NCI-H510A treated with DMSO at 0.1 percent for 48 hours (cell line): ENCODE data around the gene MOAP1.
"Not testable (repeated sequence)": the region's sequence is repeated elsewhere in the genome, so short reads cannot be mapped to it uniquely, and the experiment has no call there.

ENCODE experiments used
- DNase-seq: peaks from one replicate; lab custom pipeline; 2025; lab: John Stamatoyannopoulos, UW

MOAP1 gene

DNA sequence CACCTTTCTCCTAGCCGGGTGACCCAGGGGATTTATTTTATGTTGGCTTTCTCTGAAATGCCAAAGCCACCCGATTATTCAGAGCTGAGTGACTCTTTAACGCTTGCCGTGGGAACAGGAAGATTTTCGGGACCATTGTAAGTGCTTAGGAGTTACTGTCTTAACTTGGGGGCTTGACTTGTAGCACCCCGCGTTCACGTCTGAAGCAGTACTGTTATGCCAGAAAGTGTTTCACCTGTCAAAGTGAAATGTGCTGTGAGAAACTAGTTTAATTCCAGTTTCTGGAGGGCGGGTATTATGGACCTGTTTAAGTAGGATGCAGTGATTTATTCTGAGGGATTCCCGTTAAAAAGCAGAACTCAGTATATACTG lies 638 bp upstream of the MOAP1 start:
- no peak for DNase-seq

DNA sequence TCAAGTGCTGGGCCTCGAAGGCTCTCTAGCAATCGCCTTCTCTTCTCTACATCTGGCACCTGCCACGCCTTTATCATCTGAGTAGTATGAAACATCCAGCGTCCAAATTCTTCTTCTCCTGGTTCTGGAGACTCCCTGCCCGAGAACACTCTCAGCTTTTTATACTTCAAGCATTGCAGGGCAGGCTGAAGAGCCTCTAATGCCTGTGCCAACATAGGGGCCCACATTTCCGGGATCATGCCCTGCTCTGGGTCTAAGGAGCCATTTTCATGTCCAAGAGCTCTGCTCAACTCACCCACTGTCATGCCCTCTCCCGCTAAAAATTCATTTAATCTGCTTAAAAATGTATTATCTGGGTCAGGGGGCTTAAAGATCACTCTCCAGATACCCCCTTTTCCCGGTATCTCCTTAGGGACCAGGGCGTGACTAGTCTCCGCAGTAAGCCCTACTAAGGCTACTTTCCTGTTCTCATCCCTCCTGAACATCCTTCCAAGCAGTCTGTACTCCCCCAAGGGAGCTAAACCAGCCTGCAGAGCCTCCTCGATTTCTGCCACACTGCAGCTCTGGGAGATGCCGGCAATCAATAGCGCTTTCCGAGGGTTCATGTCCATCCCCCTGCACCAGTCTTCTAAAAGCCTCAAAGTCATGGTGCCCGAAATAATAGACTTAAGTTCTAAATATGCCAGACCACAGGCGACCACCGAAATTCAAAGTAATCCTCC lies 940 bp downstream of the MOAP1 start:
- no peak for DNase-seq

DNA sequence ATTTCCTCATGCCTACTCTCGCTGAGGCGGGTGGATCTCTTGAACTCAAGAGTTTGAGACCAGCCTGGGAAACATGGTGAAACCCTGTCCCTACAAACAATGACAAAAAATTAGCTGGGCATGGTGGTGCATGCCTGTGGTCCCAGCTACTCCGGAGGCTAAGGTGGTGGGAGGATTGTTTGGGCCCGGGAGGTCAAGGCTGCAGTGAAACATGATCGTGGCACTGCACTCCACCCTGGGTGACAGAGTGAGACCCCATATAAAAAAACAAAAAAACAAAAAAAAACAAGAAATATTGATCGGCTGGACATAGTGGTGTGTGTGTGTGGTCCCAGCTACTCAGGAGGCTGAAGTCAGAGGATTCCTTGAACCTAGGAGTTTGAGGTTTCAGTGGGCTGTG lies 9.2 kb downstream of the MOAP1 start:
- DNase-seq: no peak

DNA sequence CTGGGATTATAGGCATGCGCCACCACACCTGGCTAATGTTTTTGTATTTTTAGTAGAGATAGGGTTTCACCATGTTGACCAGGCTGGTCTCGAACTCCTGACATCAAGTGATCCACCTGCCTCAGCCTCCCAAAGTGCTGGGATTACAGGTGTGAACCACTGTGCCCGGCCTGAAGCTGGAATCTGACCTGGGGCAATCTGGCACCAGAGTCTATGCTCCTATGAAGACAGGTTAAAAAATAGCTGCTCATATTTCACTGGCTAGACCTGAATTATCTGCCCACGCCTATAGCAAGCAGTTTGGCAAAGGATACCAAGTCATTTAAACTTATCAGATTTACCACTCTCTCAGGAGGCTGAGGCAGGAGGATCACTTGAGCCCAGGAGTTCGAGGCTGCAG lies 10.0 kb downstream of the MOAP1 start:
- DNase-seq: not testable (repeated sequence)

DNA sequence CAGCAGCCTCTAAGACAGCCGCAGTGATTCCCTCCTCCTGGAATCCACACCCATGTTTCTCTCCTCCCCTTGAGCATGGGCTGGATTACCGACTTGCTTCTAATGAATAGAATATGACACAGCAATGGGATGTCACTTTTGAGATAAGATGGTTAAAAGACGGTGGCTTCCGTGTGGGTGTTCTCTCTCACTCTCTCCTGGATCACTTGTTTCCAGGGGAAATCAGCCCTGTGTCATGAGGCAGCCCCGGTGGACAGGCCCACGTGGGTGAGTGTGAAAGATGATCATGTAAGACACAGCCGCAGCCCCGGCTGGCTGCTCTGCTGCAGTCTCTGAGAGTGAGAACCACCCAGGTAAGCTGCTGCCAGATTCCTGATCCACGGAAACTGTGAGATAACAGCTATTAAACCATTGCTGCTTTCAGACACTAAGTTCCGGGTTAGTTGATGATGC lies 10.7 kb downstream of the MOAP1 start:
- DNase-seq: no peak

DNA sequence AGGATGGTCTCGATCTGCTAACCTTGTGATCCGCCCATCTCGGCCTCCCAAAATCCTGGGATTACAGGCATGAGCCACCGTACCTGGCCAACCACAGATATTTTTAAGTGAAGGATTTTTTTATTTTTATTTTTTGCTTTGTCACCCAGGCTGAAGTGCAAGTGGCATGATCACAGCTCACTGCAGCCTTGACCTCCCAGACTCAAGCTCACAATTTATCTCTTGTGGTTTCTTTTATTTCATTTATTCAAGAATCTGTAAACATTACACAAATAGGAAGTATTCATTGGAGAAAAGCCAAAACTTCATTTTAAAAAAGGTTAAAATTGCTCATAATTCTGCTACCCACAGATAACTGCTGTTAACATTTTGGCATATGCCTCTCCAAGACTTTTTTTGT lies 13.3 kb downstream of the MOAP1 start:
- no peak for DNase-seq

DNA sequence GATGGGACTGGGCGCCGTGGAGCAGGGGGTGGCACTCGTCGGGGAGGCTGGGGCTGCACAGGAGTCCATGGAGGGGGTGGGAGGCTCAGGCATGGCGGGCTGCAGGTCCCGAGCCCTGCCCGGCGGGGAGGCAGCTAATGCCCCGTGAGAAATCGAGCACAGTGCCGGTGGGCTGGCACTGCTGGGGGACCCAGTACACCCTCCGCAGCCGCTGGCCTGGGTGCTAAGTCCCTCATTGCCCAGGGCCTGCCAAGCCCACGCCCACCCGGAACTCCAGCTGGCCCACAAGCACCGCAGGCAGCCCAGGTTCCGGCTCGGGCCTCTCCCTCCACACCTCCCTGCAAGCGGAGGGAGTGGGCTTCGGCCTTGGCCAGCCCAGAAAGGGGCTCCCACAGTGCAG lies 14.6 kb downstream of the MOAP1 start:
- not testable (repeated sequence) for DNase-seq

DNA sequence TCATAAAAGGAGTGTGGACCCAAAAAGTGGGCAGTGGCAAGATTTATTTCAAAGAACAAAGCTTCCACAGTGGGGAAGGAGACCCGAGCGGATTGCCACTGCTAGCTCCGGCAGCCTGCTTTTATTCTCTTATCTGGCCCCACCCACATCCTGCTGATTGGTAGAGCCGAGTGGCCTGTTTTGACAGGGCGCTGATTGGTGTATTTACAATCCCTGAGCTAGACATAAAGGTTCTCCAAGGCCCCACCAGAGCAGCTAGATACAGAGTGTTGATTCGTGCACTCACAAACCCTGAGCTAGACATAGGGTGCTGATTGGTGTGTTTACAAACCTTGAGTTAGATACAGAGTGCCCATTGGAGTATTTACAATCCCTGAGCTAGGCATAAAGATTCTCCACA lies 15.1 kb downstream of the MOAP1 start:
- not testable (repeated sequence) for DNase-seq

DNA sequence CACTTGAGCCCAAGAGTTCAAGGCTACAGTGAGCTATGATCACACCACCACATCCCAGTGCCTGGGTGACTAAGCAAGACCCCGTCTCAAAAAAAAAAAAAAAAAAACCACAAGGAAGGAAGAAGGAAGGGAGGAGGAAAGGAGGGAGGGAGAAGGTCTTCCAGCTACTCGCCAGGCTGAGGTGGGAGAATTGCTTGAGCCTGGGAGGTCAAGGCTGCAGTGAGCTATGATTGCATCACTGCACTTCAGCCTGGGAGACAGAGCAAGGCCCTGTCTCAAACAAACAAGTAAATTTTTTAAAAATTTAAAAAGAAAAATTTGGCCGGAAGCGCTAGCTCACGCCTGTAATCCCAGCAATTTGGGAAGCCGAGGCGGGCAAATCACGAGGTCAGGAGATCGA lies 16.1 kb downstream of the MOAP1 start:
- DNase-seq: not testable (repeated sequence)

DNA sequence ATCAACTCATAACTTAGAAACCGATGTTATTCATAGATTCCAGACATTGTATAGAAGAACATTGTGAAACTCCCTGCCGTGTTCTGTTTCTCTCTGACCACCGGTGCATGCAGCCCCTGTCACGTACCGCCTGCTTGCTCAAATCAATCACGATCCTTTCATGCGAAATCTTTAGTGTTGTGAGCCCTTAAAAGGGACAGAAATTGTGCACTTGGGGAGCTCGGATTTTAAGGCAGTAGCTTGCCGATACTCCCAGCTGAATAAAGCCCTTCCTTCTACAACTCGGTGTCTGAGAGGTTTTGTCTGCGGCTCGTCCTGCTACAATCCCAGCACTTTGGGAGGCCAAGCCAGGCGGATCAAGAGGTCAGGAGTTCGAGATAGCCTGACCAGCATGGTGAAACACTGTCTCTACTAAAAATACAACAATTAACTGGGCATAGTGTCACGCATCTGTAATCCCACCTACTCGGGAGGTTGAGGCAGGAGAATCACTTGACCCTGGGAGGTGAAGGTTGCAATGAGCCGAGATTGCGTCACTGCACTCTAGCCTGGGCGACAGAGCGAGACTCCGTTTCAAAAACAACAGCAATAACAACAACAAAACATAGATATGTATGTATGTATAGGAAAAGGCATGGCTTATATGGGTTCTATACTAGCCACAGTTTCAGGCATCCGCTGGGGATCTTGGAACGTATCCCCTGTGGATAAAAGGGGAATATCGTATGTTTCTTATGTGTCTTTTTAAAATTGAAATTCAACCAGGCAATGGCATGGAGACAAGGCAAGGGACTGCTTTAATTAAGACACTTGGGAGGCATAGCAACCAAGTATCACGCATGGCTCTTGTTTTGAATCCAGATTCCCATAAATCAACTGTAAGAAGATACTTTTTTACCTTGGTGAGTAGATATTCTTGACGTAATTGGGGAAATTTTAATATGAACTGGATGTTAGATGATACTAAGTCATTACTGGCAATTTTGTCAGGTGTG lies 19.1 kb downstream of the MOAP1 start:
- DNase-seq: not testable (repeated sequence)

DNA sequence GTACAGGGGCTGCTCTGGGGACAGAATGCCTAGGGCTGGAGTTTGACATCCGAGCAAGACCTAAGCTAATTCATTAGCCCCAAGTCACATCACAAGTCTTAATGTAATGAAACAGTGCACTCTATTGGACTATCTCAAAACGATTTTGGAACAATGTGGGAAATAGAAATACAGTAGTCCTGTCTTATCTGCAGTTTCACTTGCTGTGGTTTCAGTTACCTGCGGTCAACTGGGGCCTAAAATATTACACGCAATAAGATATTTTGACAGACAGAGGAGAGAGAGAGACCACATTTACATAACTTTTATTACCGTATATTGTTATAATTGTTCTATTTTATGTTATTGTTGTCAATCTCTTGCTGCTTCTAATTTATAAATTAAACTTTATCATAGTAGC lies 21.1 kb downstream of the MOAP1 start:
- no peak for DNase-seq

DNA sequence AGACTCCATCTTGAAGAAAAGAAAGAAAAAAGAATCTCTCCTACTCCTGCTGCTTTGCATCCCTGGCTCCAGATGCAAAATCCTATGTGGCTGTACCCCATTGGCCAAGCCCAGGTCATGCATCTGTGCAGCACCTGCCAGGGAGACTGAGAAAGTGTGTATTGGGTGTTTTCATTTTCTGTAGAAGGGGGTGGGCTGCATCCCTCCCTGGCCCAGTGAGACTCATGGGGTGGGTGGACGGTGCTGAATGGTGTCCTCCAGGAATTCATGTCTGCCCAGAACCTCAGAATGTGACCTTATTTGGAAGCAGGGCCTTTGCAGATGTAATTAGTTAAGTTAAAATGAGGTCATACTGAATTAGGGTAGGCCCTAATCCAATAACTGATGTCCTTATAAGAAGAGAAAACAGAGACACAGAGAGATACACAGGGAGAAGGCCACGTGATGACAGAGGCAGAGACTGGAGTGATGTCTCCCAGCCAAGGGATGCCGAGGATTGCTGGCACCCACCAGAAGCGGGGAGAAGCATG lies 23.2 kb downstream of the MOAP1 start:
- no peak for DNase-seq

DNA sequence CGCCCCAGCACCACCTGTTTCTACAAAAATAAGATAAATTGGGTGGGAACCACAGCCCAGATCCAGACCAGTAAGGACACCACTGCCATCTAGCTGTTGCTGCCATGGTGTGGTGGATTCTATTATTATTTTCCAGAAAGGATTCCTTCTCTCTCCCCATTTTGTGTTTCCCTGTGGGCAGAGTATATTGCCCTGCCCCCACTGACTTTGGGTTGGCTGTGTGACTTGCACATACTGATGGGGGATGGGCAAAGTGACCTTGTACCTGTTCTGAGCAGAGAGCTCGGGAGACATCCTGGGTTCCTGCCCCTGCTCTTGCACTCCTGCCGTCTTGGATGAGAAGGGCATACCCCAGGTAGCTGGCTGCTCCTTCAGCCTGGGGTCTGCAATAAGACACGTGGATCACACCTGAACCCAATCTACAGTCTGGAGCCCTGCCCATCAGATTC lies 24.3 kb downstream of the MOAP1 start:
- DNase-seq: peak; percentile 10

DNA sequence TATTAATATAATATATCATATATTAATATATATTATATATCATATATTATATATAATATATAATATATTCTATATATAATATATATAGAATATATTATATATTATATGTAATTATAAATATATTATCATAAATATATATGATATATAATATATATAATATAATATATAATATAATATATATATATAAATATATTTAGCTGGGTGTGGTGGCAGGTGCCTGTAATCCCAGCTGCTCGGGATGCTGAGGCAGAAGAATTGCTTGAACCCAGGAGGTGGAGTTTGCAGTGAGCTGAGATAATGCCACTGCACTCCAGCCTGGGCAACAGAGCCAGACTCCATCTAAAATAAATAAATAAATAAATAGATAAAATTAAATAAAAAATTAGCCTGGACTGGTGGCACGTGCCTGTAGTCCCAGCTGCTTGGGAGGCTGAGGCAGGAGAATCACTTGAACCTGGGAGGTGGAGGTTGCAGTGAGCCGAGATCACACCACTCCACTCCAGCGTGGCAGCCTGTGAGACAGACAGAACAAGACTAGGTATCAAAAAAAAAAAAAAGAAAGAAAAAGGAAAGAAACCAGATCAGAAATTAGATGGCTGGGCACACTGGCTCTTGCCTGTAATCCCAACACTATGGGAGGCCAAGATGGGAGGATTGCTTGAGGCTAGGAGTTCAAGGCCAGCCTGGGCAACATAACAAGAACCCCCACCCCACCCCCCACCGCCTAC lies 24.9 kb downstream of the MOAP1 start:
- not testable (repeated sequence) for DNase-seq

DNA sequence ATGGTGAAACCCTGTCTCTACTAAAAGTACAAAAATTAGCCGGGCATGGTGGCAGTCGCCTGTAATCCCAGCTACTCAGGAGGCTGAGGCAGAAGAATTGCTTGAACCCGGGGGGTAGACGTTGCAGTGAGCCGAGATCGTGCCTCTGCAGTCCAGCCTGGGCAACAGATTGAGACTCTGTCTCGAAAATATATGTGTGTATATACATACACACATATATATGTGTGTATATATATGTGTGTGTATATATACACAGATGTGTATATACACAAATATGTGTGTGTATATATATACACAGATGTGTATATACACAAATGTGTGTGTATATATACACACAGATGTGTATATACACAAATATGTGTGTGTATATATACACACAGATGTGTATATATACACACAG lies 26.3 kb downstream of the MOAP1 start:
- DNase-seq: not testable (repeated sequence)

DNA sequence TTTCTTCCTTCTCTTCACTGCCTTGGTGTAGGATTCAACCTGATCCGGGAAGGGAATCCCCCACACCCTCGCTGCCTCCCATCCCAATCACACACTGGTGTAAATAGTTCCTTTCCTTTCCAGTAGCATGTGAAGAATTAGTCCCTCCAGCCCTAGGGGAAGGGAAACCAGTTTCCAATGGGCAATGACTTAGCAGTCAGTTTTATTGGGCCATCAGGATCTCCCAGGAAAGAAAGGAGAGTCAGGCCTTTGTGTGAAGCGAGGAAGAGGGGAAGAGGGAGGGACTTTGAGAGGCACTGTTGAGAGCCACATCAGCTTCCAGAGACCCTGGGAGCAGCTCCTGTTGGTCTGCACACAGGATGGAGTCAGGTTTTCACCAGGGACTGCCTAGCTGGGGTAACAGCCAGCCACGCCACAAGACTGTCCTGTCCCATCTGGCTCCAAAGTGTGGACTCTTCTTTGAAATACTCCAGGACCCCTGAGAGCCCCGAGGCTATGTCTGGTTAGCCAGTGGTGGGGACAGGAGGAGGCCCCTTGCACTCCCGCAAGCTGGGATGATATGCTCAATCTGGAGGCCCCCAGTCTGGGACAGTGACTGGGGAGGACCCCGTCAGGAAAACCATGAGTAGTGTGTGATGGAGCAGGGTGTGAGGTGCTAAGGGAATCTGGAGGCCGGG lies 27.9 kb downstream of the MOAP1 start:
- no peak for DNase-seq

DNA sequence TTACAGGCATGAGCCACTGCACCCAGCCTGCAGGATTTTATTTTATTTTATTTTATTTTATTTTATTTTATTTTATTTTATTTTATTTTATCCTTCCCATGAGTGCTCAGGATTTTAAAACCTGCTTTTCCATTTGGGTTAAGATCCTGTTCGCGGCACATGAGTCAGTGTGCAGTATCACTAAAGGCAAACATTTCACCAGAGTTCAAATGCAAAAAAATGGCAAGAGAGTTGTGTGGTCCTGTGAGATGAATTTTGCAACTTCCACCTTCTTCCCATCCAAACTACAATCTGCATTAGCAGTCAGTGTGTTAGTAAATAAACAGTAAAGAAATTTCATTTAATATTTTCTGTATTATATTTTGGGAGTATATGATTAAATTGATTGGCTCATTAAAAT lies 29.0 kb downstream of the MOAP1 start:
- DNase-seq: no peak

DNA sequence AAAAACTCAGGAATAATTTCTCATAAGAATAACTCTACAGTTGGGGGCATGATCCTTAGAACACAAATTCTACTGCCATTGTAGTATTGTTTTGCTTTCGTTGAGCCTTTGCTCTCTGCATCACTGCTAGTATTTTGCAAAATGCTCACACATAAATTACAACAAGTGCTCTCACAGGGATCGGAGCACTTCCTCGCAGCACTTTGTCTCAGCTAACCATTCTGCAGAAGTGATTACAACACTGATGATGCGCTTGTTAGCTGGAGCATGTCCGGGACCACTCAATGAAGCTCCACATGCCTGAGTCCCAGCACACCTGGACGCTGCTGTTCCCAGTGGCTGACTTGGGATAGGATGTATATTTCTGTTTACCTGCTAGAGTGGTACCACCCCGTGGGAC lies 31.6 kb downstream of the MOAP1 start:
- no peak for DNase-seq

DNA sequence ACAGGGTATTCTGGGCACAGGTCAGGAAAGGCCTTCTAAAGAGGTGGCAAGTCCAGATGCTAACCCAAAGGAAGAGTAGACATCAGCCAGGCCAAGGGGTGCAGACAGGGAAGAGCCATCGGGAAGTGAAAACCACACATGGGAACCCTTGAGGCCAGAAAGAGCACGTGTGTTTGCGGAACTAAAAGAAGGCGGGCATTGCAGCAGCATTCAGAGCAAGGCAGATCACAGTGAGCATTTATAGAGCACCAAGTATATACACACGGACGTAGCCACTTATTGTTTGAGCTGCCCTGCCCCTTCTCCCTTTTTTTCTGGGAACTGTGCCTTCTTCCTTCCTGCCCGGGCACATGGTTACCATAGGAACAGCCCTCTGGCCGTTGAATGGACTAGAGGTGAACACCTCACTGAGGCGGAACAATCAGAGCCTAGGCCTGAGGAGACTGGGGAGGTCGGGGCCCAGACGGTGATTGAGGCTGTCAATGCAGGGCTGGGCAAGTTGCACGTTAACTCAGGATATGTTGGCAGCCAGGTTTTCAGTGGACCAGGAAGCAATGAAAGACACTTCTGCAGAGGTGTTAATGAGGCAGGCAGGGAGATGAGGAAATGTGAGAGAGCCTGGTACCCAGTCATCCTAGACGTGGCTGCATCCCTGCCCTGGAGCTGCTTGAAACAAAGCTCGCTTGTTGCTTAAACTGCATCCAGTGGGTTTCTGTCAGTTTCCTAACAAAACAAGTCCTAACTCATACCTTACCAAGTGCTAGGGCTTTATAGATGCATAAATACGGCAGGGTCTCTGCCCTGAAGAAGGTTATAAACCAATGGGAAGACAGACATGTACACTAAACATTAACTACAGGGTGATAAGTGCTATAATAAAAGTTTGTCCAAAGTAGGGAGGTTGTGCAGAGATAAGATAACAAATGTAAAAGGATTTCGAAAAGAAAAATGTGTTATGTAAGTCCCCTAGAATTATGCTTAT lies 34.2 kb downstream of the MOAP1 start:
- no peak for DNase-seq

DNA sequence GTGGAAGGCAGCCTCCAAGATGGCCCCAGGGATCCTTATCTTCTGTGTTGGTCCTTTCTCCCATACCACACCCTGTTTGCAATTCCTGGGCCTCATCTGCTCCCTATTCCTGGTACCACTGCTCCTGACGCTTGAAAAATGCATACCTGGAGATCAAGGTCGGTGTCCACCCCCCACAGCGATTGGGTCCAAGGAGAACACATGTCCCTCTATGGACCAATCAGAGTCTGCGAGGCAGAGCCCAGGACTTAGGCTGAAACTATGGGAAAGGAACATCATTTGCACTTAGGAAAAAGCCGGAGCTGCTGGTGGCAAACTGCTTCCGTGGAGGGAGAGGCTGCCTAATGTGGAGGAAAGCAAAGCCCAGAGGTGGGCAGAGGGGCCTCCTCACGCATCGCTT lies 35.7 kb downstream of the MOAP1 start:
- no peak for DNase-seq
